ENCODE results near the gene CHCHD6. TPM values are rescaled to one million over a fixed set of nuclear protein-coding genes. Genes with fewer than 3 reads are reported as not detected.

The CHCHD6 gene
- total RNA-seq, 1 experiment from 2014 or later, result 18.7 TPM

DNA sequence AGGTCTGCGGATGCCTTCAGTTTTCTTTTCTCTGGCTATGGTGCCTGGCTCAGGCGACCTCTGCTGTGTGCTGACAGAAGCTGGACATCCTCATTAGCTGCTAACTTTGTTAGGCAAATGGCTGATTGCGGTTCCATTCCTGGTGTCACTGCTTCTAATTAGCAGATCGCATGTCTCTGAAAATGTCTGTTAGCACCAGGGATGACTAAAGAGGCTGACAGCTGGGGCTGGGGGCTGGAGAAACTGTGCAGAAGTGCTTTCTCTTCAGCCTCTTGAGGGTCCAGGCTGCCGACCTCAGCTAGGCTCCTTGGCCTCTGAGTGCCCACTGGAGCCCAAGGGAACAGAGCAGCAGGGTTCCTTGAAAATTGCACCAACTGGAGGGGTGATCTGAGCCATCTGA, 39.3 kb downstream of the CHCHD6 start:
- no peak for DNase-seq (ENCODE audit: low read depth)

DNA sequence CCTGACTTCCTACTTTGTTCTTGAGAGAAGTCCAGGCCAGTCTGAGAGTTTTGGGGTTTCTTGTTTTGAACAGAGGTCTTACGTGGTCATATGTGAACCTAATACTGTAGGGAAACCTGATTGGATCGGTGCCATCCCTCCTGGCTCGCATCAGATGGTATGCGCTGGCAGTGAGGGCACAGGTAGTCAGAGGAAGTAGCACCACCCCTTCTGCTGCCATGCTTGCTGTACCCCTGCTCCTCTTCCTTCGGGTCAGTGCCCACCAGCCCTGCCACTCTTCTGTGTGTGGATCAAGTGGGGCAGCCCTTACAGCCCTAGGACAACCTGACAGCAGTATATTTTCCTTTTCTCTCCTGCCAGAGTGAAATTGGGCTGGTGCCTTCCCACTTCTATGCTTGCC, 39.7 kb downstream of the CHCHD6 start:
- DNase-seq (ENCODE audit: low read depth), result no peak

GRCh38 chr3:126745760-126746394, 41.8 kb downstream of the CHCHD6 start:
- peak; percentile 20 for DNase-seq (ENCODE audit: low read depth)

GRCh38 chr3:126746395-126747177, 42.5 kb downstream of the CHCHD6 start:
- peak; percentile 68 for DNase-seq (ENCODE audit: low read depth)

DNA sequence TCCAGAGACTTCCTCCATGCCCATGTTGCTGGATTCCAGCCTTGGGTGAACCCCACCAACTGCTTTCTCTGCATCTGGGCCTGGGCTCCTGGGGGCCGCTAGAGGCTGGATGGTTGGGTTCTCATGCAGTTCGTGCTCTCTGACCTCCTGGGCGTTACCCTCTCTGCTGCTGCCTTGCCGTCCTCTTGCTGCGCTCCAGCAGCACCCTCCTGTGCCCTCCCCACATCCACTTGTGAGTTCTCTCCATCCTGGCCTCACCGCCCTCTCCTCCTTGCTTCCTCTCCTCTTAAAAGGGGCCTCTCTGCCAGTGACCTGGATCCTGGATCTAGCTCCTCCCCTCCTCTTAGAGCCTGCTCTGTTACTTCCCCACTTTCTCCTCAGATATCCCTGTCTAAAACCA, 43.7 kb downstream of the CHCHD6 start:
- DNase-seq (ENCODE audit: low read depth), result no peak

DNA sequence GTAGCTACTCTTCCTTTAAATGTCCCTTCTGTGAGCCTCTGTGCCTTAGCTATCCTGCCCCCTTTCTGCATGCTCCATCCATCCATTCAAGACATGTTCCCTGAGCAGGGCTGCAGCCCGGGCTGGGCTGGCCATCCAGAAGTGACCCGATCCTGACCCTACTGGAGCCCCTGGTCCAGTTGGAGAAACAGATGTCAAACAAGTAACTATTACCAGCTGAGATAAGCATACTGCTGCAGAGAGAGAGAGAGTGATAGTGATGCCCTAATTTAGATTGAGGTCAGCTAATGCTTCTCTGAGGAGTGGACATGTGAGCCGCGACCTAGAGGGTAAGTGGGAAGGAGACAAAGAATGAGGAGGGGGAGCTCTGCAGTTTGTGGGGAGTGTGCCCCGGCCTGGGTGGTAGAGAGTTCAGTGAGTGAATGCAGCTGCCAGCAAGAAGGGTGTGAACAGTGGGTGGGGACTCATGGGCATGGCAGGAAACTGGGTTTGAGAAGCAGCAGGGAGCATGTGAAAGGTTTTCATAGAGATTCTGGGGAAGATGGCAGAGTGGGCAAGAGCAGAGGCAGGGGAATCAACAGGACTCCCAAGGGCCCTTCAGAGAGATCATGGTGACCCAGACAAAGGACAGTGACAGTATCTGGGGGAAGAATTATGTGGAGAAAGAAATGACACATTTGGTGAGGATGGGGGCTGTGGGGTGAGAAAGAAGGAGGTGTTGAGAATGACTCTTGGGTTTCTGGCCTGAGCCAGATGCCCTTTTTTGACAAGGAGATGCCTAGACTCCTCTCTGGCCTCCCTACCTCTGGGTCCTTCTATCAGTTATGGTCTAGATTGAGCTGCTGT, 44.9 kb downstream of the CHCHD6 start:
- DNase-seq (ENCODE audit: low read depth), result no peak

- DNase-seq (ENCODE audit: low read depth), result no peak
These were observed 45.5 kb downstream of the CHCHD6 start for GRCh38 chr3:126749547-126749875.

DNA sequence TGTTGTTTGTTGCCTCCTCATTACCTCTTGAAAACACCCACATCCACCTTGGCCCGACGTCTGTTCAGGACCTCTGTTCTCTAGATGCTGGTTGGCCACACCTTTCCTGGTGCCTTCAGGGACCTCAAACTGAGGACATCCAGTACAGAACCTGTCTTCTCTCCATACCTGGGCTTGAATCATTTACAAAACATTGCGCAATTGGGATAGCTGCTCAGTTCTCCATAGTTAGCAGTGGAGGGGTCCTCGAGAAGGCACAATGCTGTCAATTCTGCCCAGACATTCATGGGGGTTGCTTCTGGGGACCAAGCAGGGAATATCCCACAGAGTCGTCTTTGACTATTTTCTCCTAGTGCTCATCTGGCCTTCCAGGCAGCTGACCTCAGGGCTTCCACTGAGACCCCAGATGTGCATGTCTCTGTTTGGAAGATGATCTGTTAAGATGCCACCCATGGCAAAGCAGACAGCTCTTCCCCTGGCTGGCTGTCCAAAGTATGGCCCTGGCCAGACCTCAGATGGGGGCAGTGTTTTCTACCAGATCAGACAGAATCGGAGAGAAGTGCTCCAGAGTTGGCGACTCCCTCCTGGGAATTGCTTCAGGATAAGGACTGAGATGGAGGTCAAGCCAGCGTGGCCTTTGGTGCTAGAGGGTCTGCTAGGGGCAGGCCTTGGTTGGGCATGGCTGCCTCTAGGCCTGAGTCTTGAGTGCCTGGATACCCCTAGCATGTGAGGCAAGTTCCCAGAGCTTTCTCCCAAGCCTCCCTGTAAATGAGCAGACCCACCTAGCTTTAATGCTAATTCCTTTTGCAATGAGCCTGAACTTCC, 46.1 kb downstream of the CHCHD6 start:
- no peak for DNase-seq (ENCODE audit: low read depth)

DNA sequence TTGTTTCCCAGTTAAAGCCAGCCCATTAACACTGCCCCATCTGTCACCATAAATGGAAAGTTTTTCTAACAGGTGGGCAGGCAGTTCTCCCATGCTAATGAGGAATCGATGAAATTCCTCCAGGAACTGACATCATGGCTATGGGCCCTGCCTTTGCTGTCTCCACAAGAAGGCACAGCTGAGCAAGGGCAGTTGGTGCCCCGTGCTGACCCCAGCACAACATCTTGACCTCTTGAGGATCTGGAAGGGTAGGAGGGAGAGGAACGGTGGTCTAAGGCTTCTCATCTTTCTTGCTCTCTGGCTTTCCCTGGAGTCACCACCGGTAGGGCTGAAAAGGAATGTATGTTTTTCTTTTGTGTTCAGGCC, 46.7 kb downstream of the CHCHD6 start:
- no peak for DNase-seq (ENCODE audit: low read depth)

GRCh38 chr3:126751611-126752302, 47.7 kb downstream of the CHCHD6 start:
- no peak for DNase-seq (ENCODE audit: low read depth)

- DNase-seq (ENCODE audit: low read depth), result peak; percentile 75
These were observed 48.5 kb downstream of the CHCHD6 start for GRCh38 chr3:126752303-126753190.

- peak; percentile 33 for DNase-seq (ENCODE audit: low read depth)
These were observed 49.4 kb downstream of the CHCHD6 start for GRCh38 chr3:126753191-126754160.

- DNase-seq (ENCODE audit: low read depth), result no peak
These were observed 51.8 kb downstream of the CHCHD6 start for GRCh38 chr3:126755866-126756265.

GRCh38 chr3:126758026-126758425, 54.0 kb downstream of the CHCHD6 start:
- no peak for DNase-seq (ENCODE audit: low read depth)

DNA sequence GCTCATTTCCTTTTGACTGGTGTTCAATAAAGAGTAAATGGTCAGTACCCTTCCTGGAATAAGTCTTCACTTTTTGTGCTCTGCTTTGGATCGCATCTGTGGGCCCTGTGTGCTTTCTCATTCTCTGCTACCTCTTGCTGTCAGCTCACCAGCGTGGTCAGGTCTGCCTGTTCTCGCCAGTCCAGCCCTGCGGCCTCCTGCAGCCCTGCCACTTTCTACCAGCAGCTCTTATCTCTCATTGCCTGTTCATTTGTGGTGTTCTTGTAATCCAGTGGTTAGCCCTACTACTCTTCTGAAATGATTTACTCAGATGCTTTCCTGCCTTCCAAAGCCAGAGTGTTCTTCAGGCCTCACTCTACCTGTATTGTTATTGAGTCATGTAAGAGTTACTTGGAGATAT, 54.8 kb downstream of the CHCHD6 start:
- DNase-seq (ENCODE audit: low read depth), result no peak

- DNase-seq (ENCODE audit: low read depth), result no peak
These were observed 56.5 kb downstream of the CHCHD6 start for GRCh38 chr3:126760541-126760940.

DNA sequence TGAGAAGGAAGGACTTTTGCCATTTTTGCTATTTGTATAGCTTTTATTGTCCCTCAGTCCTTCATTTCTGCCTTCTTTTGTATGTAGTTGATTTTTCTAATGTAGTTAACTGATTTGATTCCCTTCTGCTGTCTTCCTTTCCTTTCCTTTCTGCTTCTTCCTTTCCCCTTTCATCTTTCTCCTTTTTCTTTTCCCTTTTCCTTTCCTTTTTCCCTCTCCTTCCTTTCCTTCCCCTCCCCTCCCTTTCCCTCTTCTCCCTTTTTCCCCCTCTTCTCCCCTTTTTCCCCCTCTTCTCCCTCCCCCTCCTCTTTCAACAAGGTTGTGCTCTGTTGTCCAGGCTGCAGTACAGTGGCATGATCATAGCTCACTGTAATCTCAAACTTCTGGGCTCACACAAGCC, 59.0 kb downstream of the CHCHD6 start:
- no peak for DNase-seq (ENCODE audit: low read depth)

DNA sequence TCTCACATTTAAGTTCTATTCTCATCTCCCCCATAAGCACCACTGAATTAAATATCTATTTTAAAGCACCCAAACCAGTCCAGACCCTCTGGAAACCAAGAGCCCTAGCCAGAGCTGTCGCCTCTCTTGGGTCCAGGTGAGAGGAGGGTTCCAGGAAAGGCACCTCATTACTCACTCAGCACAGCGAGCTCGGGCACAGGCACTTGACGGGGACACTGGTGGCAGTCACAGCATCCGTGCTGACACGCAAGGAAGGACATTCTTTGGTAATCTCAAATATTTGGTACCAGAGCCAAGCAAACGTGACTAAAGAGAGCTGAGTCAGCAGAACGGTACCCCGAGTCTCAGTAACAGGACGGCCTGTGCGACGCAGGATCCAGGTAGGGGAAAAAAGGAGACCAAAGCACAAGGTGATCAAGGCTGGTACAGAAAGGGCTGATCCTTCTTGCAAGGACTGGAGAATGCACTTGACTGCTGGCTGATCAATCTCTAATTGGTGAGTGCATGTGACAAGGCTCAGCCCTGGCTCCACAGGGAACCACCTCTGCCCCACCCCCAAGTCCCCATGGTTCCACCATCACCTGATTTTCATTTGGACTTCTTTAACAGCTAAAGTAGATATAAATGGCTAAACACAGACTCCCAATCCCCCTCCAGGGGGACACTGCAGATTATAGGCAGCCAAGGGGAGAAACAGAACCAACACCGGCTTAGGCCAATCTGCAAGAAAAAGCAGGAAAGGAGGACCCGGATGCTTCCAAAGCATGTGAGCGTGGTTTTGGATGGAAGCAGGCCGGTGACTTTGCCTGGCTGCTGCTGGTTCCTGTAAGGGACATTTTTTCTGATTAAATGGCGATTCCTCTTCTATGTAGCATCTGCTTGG, 61.4 kb downstream of the CHCHD6 start:
- DNase-seq (ENCODE audit: low read depth), result no peak
